ENCODE data around the gene HSD17B8.

Gene HSD17B8

GRCh38 chr6:33173535-33174180 is 30.8 kb upstream of the HSD17B8 start:
- TF ChIP-seq NFIC (IDR thresholded peaks at IDR 0.05) (no peak), RAD21 (IDR thresholded peaks at IDR 0.05; ENCODE audit: low read depth) (no peak), EGR1 (IDR thresholded peaks at IDR 0.05) (no peak), ZBTB7A (IDR thresholded peaks at IDR 0.05; ENCODE audit: low read depth) (no peak), REST (IDR thresholded peaks at IDR 0.05; ENCODE audit: low read depth) (no peak), TAF1 (IDR thresholded peaks at IDR 0.05; ENCODE audit: low read depth) (no peak), TCF12 (IDR thresholded peaks at IDR 0.05; ENCODE audit: low read depth) (no peak), CREB1 (IDR thresholded peaks at IDR 0.05; ENCODE audit: low read depth) (no peak), EP300 (IDR thresholded peaks at IDR 0.05; ENCODE audit: borderline replicate concordance) (no peak), FOXM1 (IDR thresholded peaks at IDR 0.05; ENCODE audit: borderline replicate concordance, low read depth) (no peak), CEBPB (IDR thresholded peaks at IDR 0.05) (no peak)

DNA sequence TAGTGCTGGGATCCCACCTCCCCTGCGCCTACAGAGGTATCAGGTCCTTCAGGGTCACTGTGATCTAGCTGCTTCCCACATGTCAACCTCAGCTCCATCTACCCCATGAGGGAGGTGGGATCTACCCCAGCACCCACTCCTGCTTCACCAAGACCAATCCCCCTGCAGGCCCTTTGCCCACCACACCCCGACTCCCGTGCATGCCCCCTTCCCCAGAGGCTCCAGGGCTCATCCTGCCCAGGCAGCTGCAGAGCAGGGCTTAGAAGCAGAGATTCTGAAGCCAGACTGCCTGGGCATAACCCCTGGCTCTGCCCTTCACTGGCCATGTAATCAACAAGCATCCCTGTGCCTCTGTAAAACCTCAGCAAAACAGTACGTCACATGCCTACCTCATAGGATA is 29.7 kb upstream of the HSD17B8 start:
- no peak for TF ChIP-seq EGR1 (IDR thresholded peaks at IDR 0.05)
- TF ChIP-seq TAF1 (IDR thresholded peaks at IDR 0.05; ENCODE audit: low read depth): no peak
- no peak for TF ChIP-seq RAD21 (IDR thresholded peaks at IDR 0.05; ENCODE audit: low read depth)
- TF ChIP-seq, protein P1, sequence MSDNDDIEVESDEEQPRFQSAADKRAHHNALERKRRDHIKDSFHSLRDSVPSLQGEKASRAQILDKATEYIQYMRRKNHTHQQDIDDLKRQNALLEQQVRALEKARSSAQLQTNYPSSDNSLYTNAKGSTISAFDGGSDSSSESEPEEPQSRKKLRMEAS (IDR thresholded peaks at IDR 0.05): no peak

- no peak for TF ChIP-seq TCF12 (IDR thresholded peaks at IDR 0.05; ENCODE audit: low read depth)
- no peak for TF ChIP-seq FOXM1 (IDR thresholded peaks at IDR 0.05; ENCODE audit: borderline replicate concordance, low read depth)
- TF ChIP-seq RAD21 (IDR thresholded peaks at IDR 0.05; ENCODE audit: low read depth): no peak
- no peak for TF ChIP-seq EGR1 (IDR thresholded peaks at IDR 0.05)
- TF ChIP-seq, protein P1 (IDR thresholded peaks at IDR 0.05): no peak
- TF ChIP-seq EP300 (IDR thresholded peaks at IDR 0.05; ENCODE audit: borderline replicate concordance): no peak
- TF ChIP-seq REST (IDR thresholded peaks at IDR 0.05; ENCODE audit: low read depth): no peak
- TF ChIP-seq TAF1 (IDR thresholded peaks at IDR 0.05; ENCODE audit: low read depth): no peak
- no peak for TF ChIP-seq ZBTB7A (IDR thresholded peaks at IDR 0.05; ENCODE audit: low read depth)
- no peak for TF ChIP-seq USF1 (IDR thresholded peaks at IDR 0.05)
- no peak for TF ChIP-seq CREB1 (IDR thresholded peaks at IDR 0.05; ENCODE audit: low read depth)
- no peak for TF ChIP-seq YY1 (IDR thresholded peaks at IDR 0.05; ENCODE audit: low read depth)
- no peak for TF ChIP-seq TEAD4 (IDR thresholded peaks at IDR 0.05)
- TF ChIP-seq CEBPB (IDR thresholded peaks at IDR 0.05): no peak
- TF ChIP-seq NFIC (IDR thresholded peaks at IDR 0.05): no peak
These were observed 28.9 kb upstream of the HSD17B8 start for GRCh38 chr6:33175436-33176069.

- TF ChIP-seq CREB1 (IDR thresholded peaks at IDR 0.05; ENCODE audit: low read depth) (no peak), YY1 (IDR thresholded peaks at IDR 0.05; ENCODE audit: low read depth) (no peak), EP300 (IDR thresholded peaks at IDR 0.05; ENCODE audit: borderline replicate concordance) (no peak), REST (IDR thresholded peaks at IDR 0.05; ENCODE audit: low read depth) (no peak), NFIC (IDR thresholded peaks at IDR 0.05) (no peak), TCF12 (IDR thresholded peaks at IDR 0.05; ENCODE audit: low read depth) (no peak), TAF1 (IDR thresholded peaks at IDR 0.05; ENCODE audit: low read depth) (no peak), ZBTB7A (IDR thresholded peaks at IDR 0.05; ENCODE audit: low read depth) (no peak), FOXM1 (IDR thresholded peaks at IDR 0.05; ENCODE audit: borderline replicate concordance, low read depth) (no peak), USF1 (IDR thresholded peaks at IDR 0.05) (no peak), RAD21 (IDR thresholded peaks at IDR 0.05; ENCODE audit: low read depth) (no peak), TEAD4 (IDR thresholded peaks at IDR 0.05) (no peak), CEBPB (IDR thresholded peaks at IDR 0.05) (no peak), EGR1 (IDR thresholded peaks at IDR 0.05) (no peak)
- TF ChIP-seq, protein P1 (IDR thresholded peaks at IDR 0.05): no peak
These were observed 27.5 kb upstream of the HSD17B8 start for GRCh38 chr6:33176906-33177305.
